GM18870 (cell line): ENCODE measurements around the gene SCAP.

ENCODE experiments used
- ATAC-seq: cut with Tn5 transposase; IDR thresholded peaks from one replicate; pipeline ENCODE4 v1.9.1; 2021; ENCODE audit warnings: moderate library complexity; ENCODE audit not compliant: unreplicated experiment

SCAP gene

DNA sequence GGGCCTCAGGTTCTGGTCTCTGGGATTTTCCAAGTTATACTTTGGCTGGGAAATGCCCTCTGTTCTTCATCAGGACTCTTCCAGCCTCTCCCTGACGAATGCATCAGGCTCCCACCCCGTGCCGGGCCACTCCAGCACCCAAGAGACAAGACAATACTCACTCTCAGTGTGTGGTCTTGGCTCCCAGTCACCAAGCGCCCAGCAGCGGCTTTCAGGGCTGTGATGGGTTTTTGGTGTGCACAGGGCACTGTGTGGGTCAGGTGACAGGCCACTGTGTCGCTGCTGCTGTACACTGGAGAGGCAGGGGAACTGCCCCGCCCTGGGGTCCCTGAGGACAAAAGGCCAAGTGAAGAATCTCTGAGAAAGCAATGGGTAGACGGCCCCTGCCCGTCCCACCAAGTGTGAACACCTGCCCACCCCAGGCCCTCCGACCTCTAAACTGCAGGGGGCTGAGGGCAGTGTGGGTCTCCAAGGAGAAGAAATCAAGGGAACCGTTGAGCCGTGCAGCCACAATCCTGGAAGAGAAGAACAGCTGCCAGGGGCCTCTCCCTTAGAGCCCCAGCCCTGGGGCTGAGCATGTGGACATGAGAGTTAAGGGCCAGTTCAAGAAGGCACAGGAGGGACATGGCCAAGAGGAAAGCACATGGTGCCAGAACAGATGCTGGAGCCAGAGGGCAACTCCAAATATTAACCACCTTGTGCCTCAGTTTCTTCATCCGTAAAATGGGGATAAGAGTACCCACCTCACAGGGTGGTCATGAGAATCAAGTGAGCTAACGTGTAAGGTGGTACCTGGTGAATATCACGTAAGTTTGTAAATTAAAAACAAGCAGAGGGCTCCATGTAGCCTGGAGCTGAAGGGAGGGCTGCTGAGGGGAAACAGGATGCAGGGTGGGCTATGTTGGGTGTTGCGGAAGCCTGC lies 60.8 kb downstream of the SCAP start:
- ATAC-seq, result no peak

DNA sequence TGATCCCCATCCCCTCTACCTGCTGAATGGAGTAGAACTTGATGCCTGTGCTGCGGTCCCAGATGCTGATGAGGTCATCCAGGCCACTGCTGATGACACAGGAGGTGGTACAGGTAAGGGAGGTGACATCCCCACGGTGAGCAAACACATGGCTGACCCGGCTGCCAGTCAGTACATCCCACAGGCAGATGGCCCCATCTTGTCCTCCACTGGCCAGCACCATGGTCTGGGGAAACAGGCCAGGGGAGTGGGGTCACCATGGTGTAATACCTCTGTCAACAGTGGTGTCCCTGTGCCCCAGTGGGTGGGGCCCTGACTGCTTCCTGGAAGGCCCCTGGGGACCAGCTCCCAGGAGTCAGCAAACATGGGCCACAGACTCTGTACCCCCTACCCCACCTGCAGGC lies 61.6 kb downstream of the SCAP start:
- ATAC-seq, result no peak

DNA sequence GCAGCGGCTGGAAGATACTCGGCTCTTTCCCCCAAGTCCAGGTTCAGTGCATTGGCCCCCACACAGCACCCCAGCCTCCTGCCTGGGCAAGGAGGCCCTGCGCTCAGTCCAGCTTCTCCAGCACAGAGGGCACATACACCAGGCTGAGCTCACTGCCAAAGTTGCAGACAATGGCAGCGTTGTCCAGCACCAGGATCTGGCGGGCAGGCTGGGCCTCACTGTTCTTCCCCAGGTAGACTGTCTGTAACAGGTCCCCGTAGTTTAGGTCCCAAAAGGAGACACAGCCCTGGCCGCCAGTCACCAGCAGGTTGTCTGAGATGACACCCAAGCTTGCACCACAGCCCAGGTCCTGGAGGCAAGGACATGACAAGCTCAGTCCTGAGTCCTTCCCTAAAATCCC lies 62.0 kb downstream of the SCAP start:
- no peak for ATAC-seq

GRCh38 chr3:47412842-47413520 lies 62.8 kb downstream of the SCAP start:
- no peak for ATAC-seq

DNA sequence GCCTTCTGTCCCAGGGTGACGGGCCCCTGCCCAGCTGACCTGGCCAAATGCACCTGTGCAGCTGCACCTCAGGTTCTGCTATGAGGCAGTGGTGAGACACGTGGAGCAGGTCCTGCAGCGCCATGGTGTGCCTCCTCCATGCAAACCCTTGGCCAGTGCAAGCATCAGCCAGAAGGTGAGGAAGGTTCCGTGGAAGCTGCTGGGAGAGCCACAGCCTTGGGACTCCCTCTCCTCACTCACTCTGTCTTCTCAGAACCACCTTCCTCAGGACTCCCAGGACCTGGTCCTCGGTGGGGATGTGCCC lies 63.3 kb downstream of the SCAP start:
- ATAC-seq, result no peak

DNA sequence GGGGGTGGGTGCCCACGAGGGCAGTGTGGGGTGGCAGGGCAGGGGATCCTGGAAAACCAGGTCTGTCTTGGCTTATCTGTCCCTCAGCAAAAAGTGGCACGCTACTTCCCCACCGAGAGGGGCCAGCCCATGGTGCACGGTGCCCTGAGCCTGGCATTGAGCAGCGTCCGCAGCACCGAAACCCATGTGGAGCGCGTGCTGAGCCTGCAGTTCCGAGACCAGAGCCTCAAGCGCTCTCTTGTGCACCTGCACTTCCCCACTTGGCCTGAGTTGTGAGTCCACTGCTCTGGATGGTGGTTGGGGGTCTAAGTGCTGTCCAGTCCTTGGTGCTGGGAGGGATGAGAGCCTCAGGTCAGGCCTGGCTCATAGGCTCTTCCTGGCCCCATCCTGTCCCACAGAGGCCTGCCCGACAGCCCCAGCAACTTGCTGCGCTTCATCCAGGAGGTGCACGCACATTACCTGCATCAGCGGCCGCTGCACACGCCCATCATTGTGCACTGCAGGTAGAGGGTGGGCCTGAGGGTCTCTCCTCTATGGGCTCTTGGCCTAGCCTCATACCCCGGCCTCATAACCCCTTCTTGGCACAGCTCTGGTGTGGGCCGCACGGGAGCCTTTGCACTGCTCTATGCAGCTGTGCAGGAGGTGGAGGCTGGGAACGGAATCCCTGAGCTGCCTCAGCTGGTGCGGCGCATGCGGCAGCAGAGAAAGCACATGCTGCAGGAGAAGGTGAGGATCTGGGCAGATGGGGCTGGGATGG lies 63.9 kb downstream of the SCAP start:
- ATAC-seq, result no peak

- ATAC-seq, result no peak
Measured at GRCh38 chr3:47410801-47411646, 64.7 kb downstream of the SCAP start.

DNA sequence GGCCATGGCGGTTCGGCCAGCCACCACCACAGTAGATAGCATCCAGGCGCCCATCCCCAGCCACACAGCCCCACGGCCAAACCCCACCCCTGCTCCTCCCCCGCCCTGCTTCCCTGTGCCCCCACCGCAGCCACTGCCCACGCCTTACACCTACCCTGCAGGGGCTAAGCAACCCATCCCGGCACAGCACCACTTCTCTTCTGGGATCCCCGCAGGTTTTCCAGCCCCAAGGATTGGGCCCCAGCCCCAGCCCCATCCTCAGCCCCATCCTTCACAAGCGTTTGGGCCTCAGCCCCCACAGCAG lies 65.4 kb downstream of the SCAP start:
- no peak for ATAC-seq

DNA sequence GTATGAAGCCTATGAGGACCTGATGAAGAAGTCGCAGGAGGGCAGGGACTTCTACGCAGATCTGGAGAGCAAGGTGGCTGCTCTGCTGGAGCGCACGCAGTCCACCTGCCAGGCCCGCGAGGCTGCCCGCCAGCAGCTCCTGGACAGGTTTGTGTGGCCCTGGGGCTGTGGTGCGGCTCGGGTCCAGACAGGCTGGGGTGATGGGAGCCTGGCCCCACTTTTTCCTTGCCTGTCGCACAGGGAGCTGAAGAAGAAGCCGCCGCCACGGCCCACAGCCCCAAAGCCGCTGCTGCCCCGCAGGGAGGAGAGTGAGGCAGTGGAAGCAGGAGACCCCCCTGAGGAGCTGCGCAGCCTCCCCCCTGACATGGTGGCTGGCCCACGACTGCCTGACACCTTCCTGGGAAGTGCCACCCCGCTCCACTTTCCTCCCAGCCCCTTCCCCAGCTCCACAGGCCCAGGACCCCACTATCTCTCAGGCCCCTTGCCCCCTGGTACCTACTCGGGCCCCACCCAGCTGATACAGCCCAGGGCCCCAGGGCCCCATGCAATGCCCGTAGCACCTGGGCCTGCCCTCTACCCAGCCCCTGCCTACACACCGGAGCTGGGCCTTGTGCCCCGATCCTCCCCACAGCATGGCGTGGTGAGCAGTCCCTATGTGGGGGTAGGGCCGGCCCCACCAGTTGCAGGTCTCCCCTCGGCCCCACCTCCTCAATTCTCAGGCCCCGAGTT lies 65.9 kb downstream of the SCAP start:
- no peak for ATAC-seq

GRCh38 chr3:47409284-47409683 lies 66.5 kb downstream of the SCAP start:
- no peak for ATAC-seq

GRCh38 chr3:47408839-47409229 lies 66.9 kb downstream of the SCAP start:
- ATAC-seq, result no peak

DNA sequence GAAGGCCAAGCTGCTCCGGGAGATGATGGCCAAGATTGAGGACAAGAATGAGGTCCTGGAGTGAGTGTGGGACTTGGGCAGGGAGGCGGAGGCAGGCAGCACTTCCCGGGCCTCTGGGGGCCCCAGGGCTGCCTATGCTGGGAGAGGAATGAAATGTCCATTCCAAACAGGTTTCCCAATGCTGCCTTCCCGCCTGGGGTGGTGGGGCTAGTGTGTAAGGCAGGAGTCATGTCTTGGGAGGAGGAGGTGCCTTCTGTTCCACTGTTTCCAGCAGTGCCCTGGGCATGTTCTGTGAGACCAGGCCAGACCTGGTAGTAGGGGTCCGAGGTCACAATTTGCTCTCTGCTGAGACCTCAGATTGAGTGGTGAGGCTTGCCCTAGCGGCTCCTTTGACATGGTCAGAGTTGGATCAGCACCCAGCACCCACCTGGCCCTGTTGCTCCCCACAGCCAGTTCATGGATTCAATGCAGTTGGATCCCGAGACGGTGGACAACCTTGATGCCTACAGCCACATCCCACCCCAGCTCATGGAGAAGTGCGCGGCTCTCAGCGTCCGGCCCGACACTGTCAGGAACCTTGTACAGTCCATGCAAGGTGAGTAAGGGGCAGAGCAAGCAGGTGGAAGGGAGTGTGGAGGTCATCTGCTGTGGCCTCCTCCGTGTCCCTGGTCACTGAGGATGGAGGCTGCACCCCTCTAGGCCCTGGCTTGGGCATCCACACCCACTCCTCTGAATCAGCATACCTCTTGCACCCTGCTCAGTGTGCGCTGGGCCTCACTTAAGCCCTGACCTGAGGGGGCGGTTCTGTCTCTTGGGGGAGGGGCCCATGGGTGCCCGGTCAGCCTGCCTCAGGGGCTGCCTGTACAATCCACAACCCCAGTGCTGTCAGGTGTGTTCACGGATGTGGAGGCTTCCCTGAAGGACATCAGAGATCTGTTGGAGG lies 67.6 kb downstream of the SCAP start:
- ATAC-seq, result no peak

- ATAC-seq, result no peak
Measured at GRCh38 chr3:47407237-47407636, 68.5 kb downstream of the SCAP start.

GRCh38 chr3:47406762-47407149 lies 69.0 kb downstream of the SCAP start:
- ATAC-seq, result no peak

GRCh38 chr3:47405820-47406761 lies 69.7 kb downstream of the SCAP start:
- ATAC-seq, result no peak

- ATAC-seq, result no peak
Measured at GRCh38 chr3:47404955-47405790, 70.6 kb downstream of the SCAP start.

GRCh38 chr3:47404431-47404876 lies 71.3 kb downstream of the SCAP start:
- ATAC-seq, result no peak
